Kidney epithelial cell (primary cell): Measurements from ENCODE around the gene MECP2. TPM values are rescaled to one million over a fixed set of nuclear protein-coding genes. Genes with fewer than 3 reads are reported as not detected.

Source experiments
- DNase-seq: peaks from one replicate; pipeline ENCODE4 v3.0.0-alpha.2; 2010; ENCODE audit warnings: low read depth
- H3K27me3 ChIP-seq: 2 replicates; pipeline ENCODE4 v1.6.0; 2011; ENCODE audit warnings: low read length; ENCODE audit not compliant: control insufficient read depth, insufficient read depth
- H3K36me3 ChIP-seq: 2 replicates; pipeline ENCODE4 v1.5.1; 2011; ENCODE audit warnings: low read length; ENCODE audit not compliant: control insufficient read depth, insufficient read depth
- H3K4me3 ChIP-seq: 2 replicates; pipeline ENCODE4 v1.5.1; 2011; ENCODE audit warnings: low read depth, mild to moderate bottlenecking, control low read depth, low read length
- CTCF ChIP-seq: IDR thresholded peaks from 2 replicates; pipeline ENCODE4 v1.5.1; 2011; ENCODE audit warnings: mild to moderate bottlenecking, moderate library complexity, low read length, control low read depth, inconsistent platforms; ENCODE audit not compliant: insufficient read depth, poor library complexity, severe bottlenecking
- total RNA-seq: library from RNA; depleted of rRNA; stranded (reverse); fragments of >200 nt; gene quantifications from 2 replicates; pipeline ENCODE4 v1.2.3, GENCODE V29; 2015

Gene MECP2
- total RNA-seq, 1 donor from 2014 or later = 34.4 TPM

GRCh38 chrX:154046940-154047610, 50.4 kb downstream of the MECP2 start:
- no peak for DNase-seq
- Histone ChIP-seq H3K27me3 (no peaks in the 10 kb centered on the region), H3K36me3 (no peaks in the 10 kb centered on the region), H3K4me3 (no peak overlapping the region)
- no peak for TF ChIP-seq CTCF

- TF ChIP-seq CTCF = no peak
- H3K27me3 ChIP-seq = no peaks in the 10 kb centered on the region
- no peaks in the 10 kb centered on the region for H3K36me3 ChIP-seq
- H3K4me3 ChIP-seq = no peak overlapping the region
- DNase-seq = no peak
These were observed 51.3 kb downstream of the MECP2 start for GRCh38 chrX:154046031-154046781.

- no peaks in the 10 kb centered on the region for H3K36me3 ChIP-seq
- H3K27me3 ChIP-seq = no peaks in the 10 kb centered on the region
- no peak overlapping the region for H3K4me3 ChIP-seq
- TF ChIP-seq CTCF = no peak
- no peak for DNase-seq
These were observed 53.4 kb downstream of the MECP2 start for GRCh38 chrX:154044091-154044490.

- Histone ChIP-seq H3K36me3 (no peaks in the 10 kb centered on the region), H3K4me3 (no peak overlapping the region), H3K27me3 (no peaks in the 10 kb centered on the region)
- DNase-seq = no peak
- no peak for TF ChIP-seq CTCF
These were observed 54.3 kb downstream of the MECP2 start for GRCh38 chrX:154043003-154043763.

- Histone ChIP-seq H3K36me3 (no peaks in the 10 kb centered on the region), H3K4me3 (no peak overlapping the region), H3K27me3 (no peaks in the 10 kb centered on the region)
- TF ChIP-seq CTCF = no peak
- DNase-seq = no peak
These were observed 56.7 kb downstream of the MECP2 start for GRCh38 chrX:154040863-154041262.
